Activated CD8-positive, alpha-beta memory T cell treated with anti-CD3 and anti-CD28 coated beads, Interleukin-2, amount 50 U/mL, for 1 hour (primary cell): ENCODE data around the gene HEPH.
"Not testable (repeated sequence)": the region's sequence is repeated elsewhere in the genome, so short reads cannot be mapped to it uniquely, and the experiment has no call there.

Experiments
- DNase-seq: peaks from one replicate; pipeline ENCODE4 v3.0.0-alpha.2; 2020; ENCODE audit errors: extremely low read depth

Gene HEPH

GRCh38 chrX:66232296-66232695, 68.2 kb downstream of the HEPH start:
- no peak for DNase-seq

- DNase-seq, result no peak
Observed at GRCh38 chrX:66233209-66233608, 69.2 kb downstream of the HEPH start.

DNA sequence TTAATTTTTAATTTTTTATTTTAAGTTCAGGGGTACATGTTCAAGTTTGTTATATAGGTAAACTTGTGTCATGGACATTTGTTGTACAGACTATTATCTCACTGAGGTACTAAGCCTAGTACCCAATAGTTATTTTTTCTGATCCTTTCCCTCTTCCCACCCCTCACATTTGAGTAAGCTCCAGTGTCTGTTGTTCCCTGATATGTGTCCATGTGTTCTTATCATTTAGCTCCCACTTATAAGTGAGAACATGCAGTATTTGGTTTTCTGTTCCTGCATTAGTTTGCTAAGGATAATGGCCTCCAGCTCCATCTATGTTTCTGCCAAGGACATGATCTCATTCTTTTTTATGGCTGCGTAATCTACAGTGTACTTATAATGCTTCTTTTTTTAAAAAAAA, 69.9 kb downstream of the HEPH start:
- not testable (repeated sequence) for DNase-seq

DNA sequence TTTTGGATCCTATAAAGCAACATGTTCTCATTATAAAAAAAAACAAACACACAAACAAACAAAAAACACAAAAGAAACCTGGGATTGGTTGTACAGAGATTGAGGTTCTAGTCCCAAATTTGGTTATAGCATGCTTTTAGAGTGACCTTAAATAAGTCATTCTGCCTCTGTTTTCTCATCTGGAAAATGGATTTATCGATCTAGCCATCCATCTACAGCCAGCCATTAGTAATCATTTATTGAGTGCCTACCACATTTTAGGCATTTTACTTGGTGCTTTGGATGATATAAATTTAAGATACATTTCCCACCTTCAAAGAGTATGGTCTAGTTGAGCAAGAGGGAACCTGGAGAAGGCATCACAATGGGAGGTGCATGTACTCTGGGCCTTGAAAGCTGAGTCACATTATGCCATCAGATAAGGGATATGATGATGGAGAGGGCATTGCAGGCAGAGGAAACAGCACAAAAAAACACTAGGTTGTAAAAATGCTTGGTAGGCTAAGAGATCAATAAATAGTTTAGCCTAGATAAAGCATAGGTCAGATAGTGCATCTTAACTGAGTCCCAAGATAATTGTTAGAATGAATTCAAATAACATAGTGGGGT, 91.4 kb downstream of the HEPH start:
- DNase-seq, result no peak

- DNase-seq, result no peak
Observed at GRCh38 chrX:66262807-66263206, 98.8 kb downstream of the HEPH start.
